CD14-positive monocyte (primary cell): Measurements from ENCODE around the gene CNTFR. TPM values are rescaled to one million over a fixed set of nuclear protein-coding genes. Genes with fewer than 3 reads are reported as not detected.

Experiments used
- DNase-seq, 3 donors: peaks; one replicate each; pipeline ENCODE4 v3.0.0-alpha.2; 2011 to 2022
- H2AFZ ChIP-seq: 2 replicates; pipeline ENCODE4 v1.6.0; 2012; ENCODE audit warnings: mild to moderate bottlenecking, low read depth, low read length, inconsistent platforms; ENCODE audit not compliant: insufficient read depth, poor library complexity, severe bottlenecking
- H3K27ac ChIP-seq, 2 donors: 1 replicate in 1 of 2; 2 replicates in 1 of 2; pipeline ENCODE4 v1.5.1; 2012 to 2013; ENCODE audit warnings: low read length in 2 of 2, control low read depth in 1 of 2, inconsistent platforms in 1 of 2, low read depth in 1 of 2, mild to moderate bottlenecking in 1 of 2
- H3K27me3 ChIP-seq, 2 donors: one replicate each; pipeline versions ENCODE4 v1.6.0 to v1.6.1; 2011 to 2013; ENCODE audit warnings: low read length in 2 of 2; ENCODE audit not compliant: control insufficient read depth in 2 of 2, insufficient read depth in 2 of 2
- H3K36me3 ChIP-seq, 2 donors: replicated peaks in 1 of 2; 1 replicate in 1 of 2; 2 replicates in 1 of 2; pipeline versions ENCODE4 v1.5.1 to v1.6.1; 2012 to 2013; ENCODE audit warnings: low read length in 2 of 2, control low read depth in 1 of 2, inconsistent platforms in 1 of 2, mild to moderate bottlenecking in 1 of 2; ENCODE audit not compliant: insufficient read depth in 2 of 2, control insufficient read depth in 1 of 2
- H3K4me1 ChIP-seq, 2 donors: 1 replicate in 1 of 2; 2 replicates in 1 of 2; pipeline versions ENCODE4 v1.5.1 to v1.6.1; 2012 to 2013; ENCODE audit warnings: low read length in 2 of 2, control low read depth in 1 of 2, inconsistent platforms in 1 of 2, mild to moderate bottlenecking in 1 of 2, moderate library complexity in 1 of 2; ENCODE audit not compliant: insufficient read depth in 2 of 2, control insufficient read depth in 1 of 2
- H3K4me2 ChIP-seq: replicated peaks from 2 replicates; pipeline ENCODE3; 2012; ENCODE audit warnings: low read length, moderate library complexity, mild to moderate bottlenecking; ENCODE audit not compliant: poor library complexity, severe bottlenecking; ENCODE audit errors: extremely low read depth
- H3K4me3 ChIP-seq, 3 experiments: fragments of 200-600 bp in 1 of 3; sonication (generic) in 1 of 3; replicated peaks in 1 of 3; 1 replicate in 2 of 3; 2 replicates in 1 of 3; pipeline ENCODE4 v1.5.1; 2011 to 2013; ENCODE audit warnings: low read length in 3 of 3, mild to moderate bottlenecking in 3 of 3, control low read depth in 2 of 3, low read depth in 2 of 3, inconsistent platforms in 1 of 3, moderate library complexity in 1 of 3
- H3K79me2 ChIP-seq: 2 replicates; pipeline ENCODE4 v1.6.0; 2012; ENCODE audit warnings: mild to moderate bottlenecking, control low read depth, inconsistent platforms, low read length, moderate library complexity; ENCODE audit not compliant: insufficient read depth
- H3K9ac ChIP-seq: 2 replicates; pipeline ENCODE4 v1.6.0; 2017; ENCODE audit warnings: low read length, mild to moderate bottlenecking; ENCODE audit not compliant: insufficient read depth, poor library complexity, severe bottlenecking
- H3K9me3 ChIP-seq, 2 donors: replicated peaks in 1 of 2; 1 replicate in 1 of 2; 2 replicates in 1 of 2; pipeline versions ENCODE4 v1.5.1 to v1.6.1; 2012 to 2013; ENCODE audit warnings: low read length in 2 of 2, control low read depth in 1 of 2; ENCODE audit not compliant: control insufficient read depth in 1 of 2, insufficient read depth in 1 of 2
- H4K20me1 ChIP-seq: 2 replicates; pipeline ENCODE4 v1.6.0; 2012; ENCODE audit warnings: mild to moderate bottlenecking, low read length, control low read depth, moderate library complexity; ENCODE audit not compliant: insufficient read depth
- H3K27ac Mint-ChIP-seq, 7 donors: one replicate each; pipeline ENCODE4 v1.8.0; 2020; ENCODE audit warnings: mild to moderate bottlenecking in 7 of 7, mixed read lengths in 7 of 7, moderate library complexity in 6 of 7, inconsistent platforms in 2 of 7
- H3K27me3 Mint-ChIP-seq, 3 donors: one replicate each; pipeline ENCODE4 v1.8.0; 2021 to 2022; ENCODE audit warnings: low read depth in 3 of 3, mild to moderate bottlenecking in 3 of 3, mixed read lengths in 3 of 3, moderate library complexity in 3 of 3, inconsistent platforms in 1 of 3
- H3K36me3 Mint-ChIP-seq, 2 donors: one replicate each; pipeline ENCODE4 v1.8.0; 2020; ENCODE audit warnings: mixed read lengths in 2 of 2, inconsistent platforms in 1 of 2, mild to moderate bottlenecking in 1 of 2
- H3K4me1 Mint-ChIP-seq: one replicate; pipeline ENCODE4 v1.8.0; 2020; ENCODE audit warnings: mild to moderate bottlenecking, mixed read lengths
- H3K4me3 Mint-ChIP-seq, 2 donors: one replicate each; pipeline ENCODE4 v1.8.0; 2020; ENCODE audit warnings: mild to moderate bottlenecking in 2 of 2, mixed read lengths in 2 of 2, moderate library complexity in 1 of 2
- H3K9me3 Mint-ChIP-seq, 7 donors: one replicate each; pipeline ENCODE4 v1.8.0; 2020 to 2022; ENCODE audit warnings: mixed read lengths in 7 of 7, mild to moderate bottlenecking in 6 of 7, moderate library complexity in 6 of 7, inconsistent platforms in 2 of 7
- CTCF ChIP-seq: fragments of 200-600 bp; IDR thresholded peaks from one replicate; pipeline ENCODE4 v1.8.0; 2022; ENCODE audit warnings: antibody characterized with exemption, mild to moderate bottlenecking
- WGBS: methylation state at CpG from one replicate; pipeline ENCODE4 v1.1.5; 2013; ENCODE audit warnings: missing lambda C conversion rate; ENCODE audit not compliant: insufficient coverage; 5-methylcytosine and 5-hydroxymethylcytosine counted together
- intact Hi-C, 2 donors: fragments of 100-400 bp; cut with micrococcal nuclease; formaldehyde crosslinking; loops; one replicate each; pipeline versions ENCODE4 v1.15.0 to v1.15.1; 2023
- polyA plus RNA-seq, 3 donors: library from polyadenylated mRNA; depleted of rRNA in 1 of 3; unstranded in 2 of 3; stranded (reverse) in 1 of 3; fragments of 300-500 nt in 2 of 3; fragments of >200 nt in 1 of 3; fragmentation: Illumina TruSeq in 2 of 3; gene quantifications; 1 replicate in 2 of 3; 2 replicates in 1 of 3; pipeline ENCODE4 v1.2.3, GENCODE V29; 2012 to 2021

Gene CNTFR
- polyA plus RNA-seq, 3 donors, result not detected

DNA sequence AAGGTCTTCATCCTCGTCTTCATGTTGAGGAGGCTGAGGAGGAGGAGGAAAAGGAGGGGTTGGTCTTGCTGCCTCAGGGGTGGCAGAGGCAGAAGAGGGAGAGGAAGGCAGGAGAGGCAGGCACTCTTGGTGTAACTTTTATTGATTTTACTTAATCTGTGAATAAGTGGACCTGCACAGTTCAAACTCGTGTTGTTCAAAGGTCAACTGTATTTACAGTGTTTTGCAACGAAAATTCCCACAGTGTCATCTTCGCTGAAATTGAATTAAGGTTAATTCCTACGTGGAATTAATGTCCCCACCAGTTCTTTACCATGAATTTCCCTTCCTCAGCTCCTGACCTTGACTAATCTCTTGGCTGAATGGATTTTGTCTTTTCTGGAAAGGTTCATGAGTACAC, 45.5 kb downstream of the CNTFR start:
- H3K27me3 ChIP-seq, result no peaks in the 10 kb centered on the region
- no peak overlapping the region for H3K4me2 ChIP-seq
- DNase-seq, result no peak
- H4K20me1 ChIP-seq, result no peaks in the 10 kb centered on the region
- H3K79me2 ChIP-seq, result no peaks in the 10 kb centered on the region
- TF ChIP-seq CTCF, result no peak
- 76% methylated on average over 3 of the region's 5 CpGs for WGBS
- H3K9me3 ChIP-seq, result no peaks in the 10 kb centered on the region
- Mint-ChIP-seq H3K36me3 (no peaks in the 10 kb centered on the region), H3K9me3 (no peaks in the 10 kb centered on the region), H3K27ac (no peak overlapping the region), H3K4me1 (no peaks in the 10 kb centered on the region), H3K27me3 (peaks cover 5 to 17% (median 15%) of the 10 kb centered on the region in 3 donors), H3K4me3 (no peak overlapping the region)
- no peaks in the 10 kb centered on the region for H3K36me3 ChIP-seq
- no peak overlapping the region for H3K27ac ChIP-seq
- no peak overlapping the region for H3K4me3 ChIP-seq
- H3K9ac ChIP-seq, result no peak overlapping the region
- no peaks in the 10 kb centered on the region for H3K4me1 ChIP-seq
- no peak overlapping the region for H2AFZ ChIP-seq
- intact Hi-C loops, result no loop called here

DNA sequence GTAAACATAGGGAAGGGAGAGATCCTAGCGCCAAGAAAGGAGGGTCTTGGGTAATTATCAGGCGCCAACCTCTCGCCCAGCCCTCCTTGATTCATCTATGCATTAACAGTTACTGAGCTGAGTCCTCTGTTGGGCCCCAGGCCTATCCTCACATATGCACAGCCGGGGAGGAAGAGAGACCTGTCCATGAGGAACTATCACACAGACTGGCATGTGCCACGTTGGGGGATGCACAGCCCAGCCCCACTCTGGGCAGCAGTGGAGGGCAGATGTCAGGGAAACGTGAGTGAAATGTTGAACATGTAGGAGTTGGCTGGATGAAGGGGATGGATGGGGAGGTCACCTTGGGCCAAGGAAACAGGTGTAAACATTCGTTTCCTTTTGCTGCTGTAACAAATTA, 48.0 kb downstream of the CNTFR start:
- Histone ChIP-seq H3K27ac (no peak overlapping the region), H3K4me1 (no peaks in the 10 kb centered on the region), H2AFZ (no peak overlapping the region), H4K20me1 (no peaks in the 10 kb centered on the region), H3K9me3 (no peaks in the 10 kb centered on the region), H3K27me3 (peaks cover 0 to under 1% of the 10 kb centered on the region in 2 donors), H3K79me2 (no peaks in the 10 kb centered on the region), H3K36me3 (no peaks in the 10 kb centered on the region), H3K9ac (no peak overlapping the region), H3K4me2 (no peak overlapping the region), H3K4me3 (no peak overlapping the region)
- Mint-ChIP-seq H3K9me3 (peaks cover 0 to 4% (median 0%) of the 10 kb centered on the region in 7 donors), H3K27me3 (peaks cover 2 to 17% (median 8%) of the 10 kb centered on the region in 3 donors), H3K4me1 (no peaks in the 10 kb centered on the region), H3K27ac (no peak overlapping the region), H3K36me3 (no peaks in the 10 kb centered on the region), H3K4me3 (no peak overlapping the region)
- intact Hi-C loops, result no loop called here
- no peak for TF ChIP-seq CTCF
- WGBS, result 61% methylated on average over 3 of the region's 7 CpGs
- no peak for DNase-seq
